ENCODE data around the gene KIF5C. TPM values are rescaled to one million over a fixed set of nuclear protein-coding genes. Genes with fewer than 3 reads are reported as not detected.
A peak's percentile ranks its signal among the peaks of the same experiment; 100 is the strongest.

The KIF5C gene
- total RNA-seq, 2 experiments from 2014 or later = 13.5 to 14.1 TPM

- no peaks in the 10 kb centered on the region for H3K9me3 Mint-ChIP-seq (ENCODE audit: low read depth)
- H3K4me1 Mint-ChIP-seq = no peaks in the 10 kb centered on the region
- intact Hi-C loops (cut with DNase I, micrococcal nuclease) = loop anchor here (10.0 kb wide), 2 partner anchors 469 to 789 kb away; no protein-coding TSS in a partner anchor
- H3K36me3 Mint-ChIP-seq (ENCODE audit: low read depth) = peaks cover 7% of the 10 kb centered on the region
- H3K4me3 Mint-ChIP-seq = no peak overlapping the region
- no peaks in the 10 kb centered on the region for H3K27me3 Mint-ChIP-seq
- DNase-seq (no peak), ATAC-seq (no peak)
- no peak overlapping the region for H3K27ac Mint-ChIP-seq
- ChIA-PET POLR2A (interaction anchor here (0.6 kb wide), 1 partner anchor 591 kb away, joined by 5 read pairs; no protein-coding TSS in a partner anchor), CTCF (interaction anchor here (0.6 to 0.9 kb wide), 3 partner anchors 24 to 601 kb away, joined by 3 read pairs; no protein-coding TSS in a partner anchor)
Observed at GRCh38 chr2:148993351-148993750, 118.3 kb downstream of the KIF5C start.

GRCh38 chr2:148994341-148994740 lies 119.3 kb downstream of the KIF5C start:
- peaks cover under 1% of the 10 kb centered on the region for H3K4me1 Mint-ChIP-seq
- ATAC-seq = no peak
- no peaks in the 10 kb centered on the region for H3K27me3 Mint-ChIP-seq
- H3K4me3 Mint-ChIP-seq = no peak overlapping the region
- no peaks in the 10 kb centered on the region for H3K9me3 Mint-ChIP-seq (ENCODE audit: low read depth)
- ChIA-PET POLR2A (no interaction called here), CTCF (no interaction called here)
- intact Hi-C loops (cut with DNase I, micrococcal nuclease) = loop anchor here (10.0 kb wide), 2 partner anchors 470 to 790 kb away; no protein-coding TSS in a partner anchor
- no peak overlapping the region for H3K27ac Mint-ChIP-seq
- peaks cover 7% of the 10 kb centered on the region for H3K36me3 Mint-ChIP-seq (ENCODE audit: low read depth)
- no peak for DNase-seq

- H3K27me3 Mint-ChIP-seq = no peaks in the 10 kb centered on the region
- no peak overlapping the region for H3K4me3 Mint-ChIP-seq
- POLR2A ChIA-PET = no interaction called here
- no peaks in the 10 kb centered on the region for H3K9me3 Mint-ChIP-seq (ENCODE audit: low read depth)
- CTCF ChIA-PET = no interaction called here
- intact Hi-C loops (cut with DNase I, micrococcal nuclease) = loop anchor here (10.0 kb wide), 2 partner anchors 472 to 792 kb away; no protein-coding TSS in a partner anchor
- H3K27ac Mint-ChIP-seq = no peak overlapping the region
- ATAC-seq = no peak
- no peak for DNase-seq
- peaks cover 18% of the 10 kb centered on the region for H3K4me1 Mint-ChIP-seq
- H3K36me3 Mint-ChIP-seq (ENCODE audit: low read depth) = peaks cover 9% of the 10 kb centered on the region
Observed at GRCh38 chr2:148996805-148997204, 121.8 kb downstream of the KIF5C start.

GRCh38 chr2:148998165-148998830 lies 123.3 kb downstream of the KIF5C start:
- Mint-ChIP-seq H3K36me3 (ENCODE audit: low read depth) (peaks cover 15% of the 10 kb centered on the region), H3K27me3 (no peaks in the 10 kb centered on the region), H3K4me3 (no peak overlapping the region), H3K4me1 (peaks cover 18% of the 10 kb centered on the region), H3K27ac (no peak overlapping the region), H3K9me3 (ENCODE audit: low read depth) (no peaks in the 10 kb centered on the region)
- ChIA-PET POLR2A (no interaction called here), CTCF (interaction anchor here (0.6 kb wide), 2 partner anchors 425 to 843 kb away, joined by 3 read pairs; no protein-coding TSS in a partner anchor)
- ATAC-seq = no peak
- intact Hi-C loops (cut with DNase I, micrococcal nuclease) = loop anchor here (10.0 kb wide), 2 partner anchors 473 to 793 kb away; no protein-coding TSS in a partner anchor
- no peak for DNase-seq

GRCh38 chr2:148998831-148999200 lies 123.8 kb downstream of the KIF5C start:
- Mint-ChIP-seq H3K27ac (no peak overlapping the region), H3K4me3 (no peak overlapping the region), H3K36me3 (ENCODE audit: low read depth) (peaks cover 13% of the 10 kb centered on the region), H3K9me3 (ENCODE audit: low read depth) (no peaks in the 10 kb centered on the region), H3K4me1 (peaks cover 18% of the 10 kb centered on the region), H3K27me3 (no peaks in the 10 kb centered on the region)
- intact Hi-C loops (cut with DNase I, micrococcal nuclease) = loop anchor here (10.0 kb wide), 2 partner anchors 474 to 794 kb away; no protein-coding TSS in a partner anchor
- DNase-seq = no peak
- ChIA-PET CTCF (interaction anchor here (0.6 kb wide), 1 partner anchor 843 kb away, joined by 3 read pairs; no protein-coding TSS in a partner anchor), POLR2A (no interaction called here)
- no peak for ATAC-seq

GRCh38 chr2:148999451-148999921 lies 124.5 kb downstream of the KIF5C start:
- Mint-ChIP-seq H3K9me3 (ENCODE audit: low read depth) (no peaks in the 10 kb centered on the region), H3K27ac (no peak overlapping the region), H3K4me3 (no peak overlapping the region), H3K36me3 (ENCODE audit: low read depth) (peaks cover 11% of the 10 kb centered on the region), H3K27me3 (no peaks in the 10 kb centered on the region), H3K4me1 (peaks cover 18% of the 10 kb centered on the region)
- ATAC-seq (no peak), DNase-seq (no peak)
- intact Hi-C loops (cut with DNase I, micrococcal nuclease) = loop anchor here (10.0 kb wide), 2 partner anchors 475 to 795 kb away; no protein-coding TSS in a partner anchor
- POLR2A ChIA-PET = no interaction called here
- CTCF ChIA-PET = interaction anchor here (0.8 kb wide), 1 partner anchor 20 kb away, joined by 5 read pairs; no protein-coding TSS in a partner anchor

- ChIA-PET POLR2A (no interaction called here), CTCF (interaction anchor here (0.8 to 1.9 kb wide), 5 partner anchors 10 to 73 kb away, joined by 3 to 8 read pairs (median 5); no protein-coding TSS in a partner anchor)
- intact Hi-C loops (cut with DNase I, micrococcal nuclease) = no loop called here
- Mint-ChIP-seq H3K9me3 (ENCODE audit: low read depth) (no peaks in the 10 kb centered on the region), H3K4me1 (peaks cover 18% of the 10 kb centered on the region), H3K4me3 (no peak overlapping the region), H3K36me3 (ENCODE audit: low read depth) (peaks cover 8% of the 10 kb centered on the region), H3K27me3 (no peaks in the 10 kb centered on the region), H3K27ac (no peak overlapping the region)
- peak; percentile 92 for ATAC-seq
- no peak for DNase-seq
Observed at GRCh38 chr2:149000158-149000938, 125.3 kb downstream of the KIF5C start.

GRCh38 chr2:149001496-149001895 lies 126.5 kb downstream of the KIF5C start:
- Mint-ChIP-seq H3K27ac (no peak overlapping the region), H3K4me1 (peaks cover 18% of the 10 kb centered on the region), H3K9me3 (ENCODE audit: low read depth) (no peaks in the 10 kb centered on the region), H3K4me3 (no peak overlapping the region), H3K36me3 (ENCODE audit: low read depth) (peaks cover 8% of the 10 kb centered on the region), H3K27me3 (no peaks in the 10 kb centered on the region)
- no peak for DNase-seq
- CTCF ChIA-PET = interaction anchor here (1.9 kb wide), 1 partner anchor 16 kb away, joined by 8 read pairs; no protein-coding TSS in a partner anchor
- no peak for ATAC-seq
- intact Hi-C loops (cut with DNase I, micrococcal nuclease) = no loop called here
- POLR2A ChIA-PET = no interaction called here

GRCh38 chr2:149002378-149002890 lies 127.4 kb downstream of the KIF5C start:
- H3K9me3 Mint-ChIP-seq (ENCODE audit: low read depth) = no peaks in the 10 kb centered on the region
- no peak overlapping the region for H3K27ac Mint-ChIP-seq
- no peaks in the 10 kb centered on the region for H3K27me3 Mint-ChIP-seq
- peaks cover 8% of the 10 kb centered on the region for H3K36me3 Mint-ChIP-seq (ENCODE audit: low read depth)
- no peak overlapping the region for H3K4me3 Mint-ChIP-seq
- ChIA-PET POLR2A (no interaction called here), CTCF (interaction anchor here (0.6 kb wide), 1 partner anchor 37 kb away, joined by 3 read pairs; no protein-coding TSS in a partner anchor)
- intact Hi-C loops (cut with DNase I, micrococcal nuclease) = no loop called here
- no peak for DNase-seq
- H3K4me1 Mint-ChIP-seq = peaks cover 18% of the 10 kb centered on the region
- ATAC-seq = no peak

GRCh38 chr2:149002891-149003740 lies 128.1 kb downstream of the KIF5C start:
- H3K27me3 Mint-ChIP-seq = no peaks in the 10 kb centered on the region
- no peaks in the 10 kb centered on the region for H3K9me3 Mint-ChIP-seq (ENCODE audit: low read depth)
- peaks cover 18% of the 10 kb centered on the region for H3K4me1 Mint-ChIP-seq
- H3K36me3 Mint-ChIP-seq (ENCODE audit: low read depth) = peaks cover 8% of the 10 kb centered on the region
- DNase-seq = no peak
- no peak overlapping the region for H3K4me3 Mint-ChIP-seq
- CTCF ChIA-PET = interaction anchor here (0.6 to 1.0 kb wide), 2 partner anchors 14 to 37 kb away, joined by 3 to 6 read pairs; no protein-coding TSS in a partner anchor
- no peak overlapping the region for H3K27ac Mint-ChIP-seq
- no peak for ATAC-seq
- POLR2A ChIA-PET = no interaction called here
- intact Hi-C loops (cut with DNase I, micrococcal nuclease) = no loop called here
